GM18907 (cell line): Measurements from ENCODE around the gene C4BPA.

ENCODE experiments used
- ATAC-seq: cut with Tn5 transposase; IDR thresholded peaks from one replicate; pipeline ENCODE4 v1.9.1; 2021; ENCODE audit warnings: mild to moderate bottlenecking, moderate library complexity; ENCODE audit not compliant: unreplicated experiment

C4BPA gene

GRCh38 chr1:207179036-207179435 is 75.0 kb downstream of the C4BPA start:
- ATAC-seq: no peak

- ATAC-seq: no peak
Observed at GRCh38 chr1:207181847-207182246, 77.8 kb downstream of the C4BPA start.

GRCh38 chr1:207186503-207186902 is 82.5 kb downstream of the C4BPA start:
- no peak for ATAC-seq

- ATAC-seq: no peak
Observed at GRCh38 chr1:207188901-207189300, 84.9 kb downstream of the C4BPA start.

GRCh38 chr1:207191061-207191460 is 87.0 kb downstream of the C4BPA start:
- no peak for ATAC-seq

- no peak for ATAC-seq
Observed at GRCh38 chr1:207191776-207192175, 87.7 kb downstream of the C4BPA start.

GRCh38 chr1:207194197-207194596 is 90.2 kb downstream of the C4BPA start:
- ATAC-seq: no peak
